Neural cell (in vitro differentiated cells): Measurements from ENCODE around the gene PLXDC2. TPM values are rescaled to one million over a fixed set of nuclear protein-coding genes. Genes with fewer than 3 reads are reported as not detected.

Experiments
- H2AFZ ChIP-seq: fragments of 200-600, 300-800 bp; sonication (generic), shearing (Covaris generic); 2 replicates; pipeline ENCODE4 v1.6.0; 2014; ENCODE audit warnings: low read depth, mild to moderate bottlenecking, antibody characterized with exemption, low read length, moderate library complexity
- H3F3A ChIP-seq: fragments of 200-600 bp; shearing (Covaris generic); 2 replicates; pipeline ENCODE4 v1.6.1; 2016; ENCODE audit warnings: mild to moderate bottlenecking, moderate library complexity, mixed read lengths, antibody characterized with exemption, low read length; ENCODE audit not compliant: insufficient read depth, poor library complexity, severe bottlenecking
- H3K27ac ChIP-seq: fragments of 200-600, 300-800 bp; sonication (generic), shearing (Covaris generic); 2 replicates; pipeline ENCODE4 v1.5.1; 2014; ENCODE audit warnings: mild to moderate bottlenecking, low read length, moderate library complexity
- H3K27me3 ChIP-seq: fragments of 300-800, 200-600 bp; sonication (generic), shearing (Covaris generic); 2 replicates; pipeline ENCODE4 v1.6.0; 2014; ENCODE audit warnings: mild to moderate bottlenecking, low read depth, low read length, moderate library complexity; ENCODE audit not compliant: insufficient read depth
- H3K36me3 ChIP-seq: fragments of 300-800, 200-600 bp; sonication (generic), shearing (Covaris generic); 2 replicates; pipeline ENCODE4 v1.5.1; 2014; ENCODE audit warnings: mild to moderate bottlenecking, antibody characterized with exemption, low read length, moderate library complexity; ENCODE audit not compliant: insufficient read depth
- H3K4me2 ChIP-seq: fragments of 300-800, 200-600 bp; sonication (generic), shearing (Covaris generic); 2 replicates; pipeline ENCODE4 v1.6.0; 2014; ENCODE audit warnings: mild to moderate bottlenecking, low read length
- H3K4me3 ChIP-seq: fragments of 300-800, 200-600 bp; sonication (generic), shearing (Covaris generic); 2 replicates; pipeline ENCODE4 v1.5.1; 2014; ENCODE audit warnings: mild to moderate bottlenecking, low read length, moderate library complexity
- H3K79me2 ChIP-seq: fragments of 200-600 bp; shearing (Covaris generic); replicated peaks from 2 replicates; pipeline ENCODE4 v1.6.0; 2014; ENCODE audit warnings: mild to moderate bottlenecking, low read length, moderate library complexity; ENCODE audit not compliant: insufficient read depth
- H3K9ac ChIP-seq: fragments of 300-800, 200-600 bp; sonication (generic), shearing (Covaris generic); 2 replicates; pipeline ENCODE4 v1.6.1; 2016; ENCODE audit warnings: mild to moderate bottlenecking, low read length, mixed read lengths
- H3K9me2 ChIP-seq: fragments of 200-600 bp; shearing (Covaris generic); 2 replicates; pipeline ENCODE4 v1.6.1; 2016; ENCODE audit warnings: mild to moderate bottlenecking, low read length, mixed read lengths; ENCODE audit not compliant: insufficient read depth
- H3K9me3 ChIP-seq: fragments of 200-600, 300-800 bp; sonication (generic), shearing (Covaris generic); 2 replicates; pipeline ENCODE4 v1.6.1; 2016; ENCODE audit warnings: mild to moderate bottlenecking, mixed run types, low read length, moderate library complexity, mixed read lengths
- H4K20me1 ChIP-seq: fragments of 200-600 bp; shearing (Covaris generic); 2 replicates; pipeline ENCODE4 v1.6.1; 2016; ENCODE audit warnings: mild to moderate bottlenecking, mixed run types; ENCODE audit not compliant: insufficient read depth
- CTCF ChIP-seq: fragments of 450-650 bp; IDR thresholded peaks from 2 replicates; pipeline ENCODE4 v1.5.1; 2014; ENCODE audit warnings: antibody characterized with exemption, mild to moderate bottlenecking, moderate library complexity; ENCODE audit not compliant: poor library complexity, severe bottlenecking
- EP300 ChIP-seq: fragments of 450-650 bp; conservative IDR thresholded peaks from 2 replicates; pipeline ENCODE4 v1.6.1; 2014; ENCODE audit warnings: antibody characterized with exemption, mild to moderate bottlenecking, moderate library complexity; ENCODE audit not compliant: poor library complexity, severe bottlenecking
- EZH2 ChIP-seq: fragments of 200-600, 300-800 bp; shearing (Covaris generic), sonication (generic); IDR thresholded peaks from 2 replicates; pipeline ENCODE4 v1.6.1; 2014; ENCODE audit warnings: antibody characterized with exemption, low read length, borderline replicate concordance, mild to moderate bottlenecking; ENCODE audit not compliant: insufficient read depth, poor library complexity, severe bottlenecking
- MXI1 ChIP-seq: fragments of 450-650 bp; conservative IDR thresholded peaks from 2 replicates; pipeline ENCODE4 v1.6.1; 2014; ENCODE audit warnings: antibody characterized with exemption, mild to moderate bottlenecking; ENCODE audit not compliant: poor library complexity, severe bottlenecking
- POLR2AphosphoS5 ChIP-seq: IDR thresholded peaks from 2 replicates; pipeline ENCODE4 v1.6.1; 2012
- RAD21 ChIP-seq: fragments of 450-650 bp; conservative IDR thresholded peaks from 2 replicates; pipeline ENCODE4 v1.6.1; 2014; ENCODE audit warnings: antibody characterized with exemption, mild to moderate bottlenecking, moderate library complexity
- SMC3 ChIP-seq: fragments of 450-650 bp; conservative IDR thresholded peaks from 2 replicates; pipeline ENCODE4 v1.6.1; 2014; ENCODE audit warnings: antibody characterized with exemption, mild to moderate bottlenecking, moderate library complexity; ENCODE audit not compliant: poor library complexity
- TAF1 ChIP-seq: IDR thresholded peaks from 2 replicates; pipeline ENCODE4 v1.6.1; 2012; ENCODE audit warnings: low read depth
- polyA plus RNA-seq: library from polyadenylated mRNA; depleted of rRNA; stranded (reverse); fragments of >200 nt; gene quantifications from 2 replicates; pipeline ENCODE4 v1.2.3, GENCODE V29; 2014
- TF ChIP-seq, protein P1 (sequence below): IDR thresholded peaks from 2 replicates; pipeline ENCODE4 v1.6.1; 2012; ENCODE audit warnings: borderline replicate concordance

Gene PLXDC2
- polyA plus RNA-seq, 1 donor from 2014 or later = 2.3 TPM

DNA sequence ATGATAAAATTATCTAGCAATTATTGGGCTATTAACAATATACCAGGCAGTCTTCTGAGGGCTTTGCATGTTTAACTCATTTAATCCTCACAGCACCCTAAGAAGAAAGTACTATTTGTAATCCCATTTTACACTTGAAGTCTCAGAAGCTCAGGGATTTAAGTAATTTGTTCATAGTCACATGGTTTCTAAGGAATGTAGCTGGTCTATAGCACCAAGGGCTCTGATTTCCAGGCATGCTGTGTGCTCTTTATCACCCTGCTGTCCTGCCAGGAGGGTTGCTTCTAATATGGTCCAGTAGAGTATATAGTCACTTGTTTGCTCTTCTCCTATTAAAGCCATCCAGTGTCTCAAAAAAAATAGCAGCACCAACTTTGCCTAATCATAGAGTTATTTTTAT is 417.2 kb downstream of the PLXDC2 start:
- no peaks in the 10 kb centered on the region for H3K79me2 ChIP-seq
- no peak overlapping the region for H3K27ac ChIP-seq

DNA sequence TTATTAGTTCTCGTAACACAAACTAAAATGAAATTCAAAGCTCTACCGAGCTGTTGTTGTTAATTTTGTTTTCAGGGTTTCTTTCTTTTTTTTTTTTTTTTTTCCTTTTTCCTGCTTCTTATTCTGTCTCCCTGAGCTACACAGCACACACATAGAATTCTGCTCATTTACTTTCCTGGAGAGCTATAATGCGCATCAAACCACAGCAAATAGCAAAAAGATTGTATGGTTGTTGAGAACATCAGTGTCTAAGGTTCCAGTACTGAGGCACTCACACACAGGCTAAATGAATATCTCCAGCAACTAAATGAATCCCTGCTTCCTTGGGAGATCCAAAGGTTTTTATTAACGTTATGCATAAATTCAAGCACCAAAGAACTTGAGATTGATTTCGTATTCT is 418.3 kb downstream of the PLXDC2 start:
- Histone ChIP-seq H3K27me3 (no peaks in the 10 kb centered on the region), H2AFZ (no peak overlapping the region), H3K9me2 (no peaks in the 10 kb centered on the region), H3K9me3 (no peaks in the 10 kb centered on the region), H3K27ac (no peak overlapping the region), H3K36me3 (no peaks in the 10 kb centered on the region), H3K4me2 (no peak overlapping the region), H4K20me1 (no peaks in the 10 kb centered on the region), H3K9ac (no peak overlapping the region), H3F3A (no peaks in the 10 kb centered on the region), H3K4me3 (no peak overlapping the region), H3K79me2 (no peaks in the 10 kb centered on the region)
- TF ChIP-seq MXI1 = no peak
- no peak for TF ChIP-seq RAD21
- no peak for TF ChIP-seq CTCF
- TF ChIP-seq SMC3 = no peak
- TF ChIP-seq, protein P1, sequence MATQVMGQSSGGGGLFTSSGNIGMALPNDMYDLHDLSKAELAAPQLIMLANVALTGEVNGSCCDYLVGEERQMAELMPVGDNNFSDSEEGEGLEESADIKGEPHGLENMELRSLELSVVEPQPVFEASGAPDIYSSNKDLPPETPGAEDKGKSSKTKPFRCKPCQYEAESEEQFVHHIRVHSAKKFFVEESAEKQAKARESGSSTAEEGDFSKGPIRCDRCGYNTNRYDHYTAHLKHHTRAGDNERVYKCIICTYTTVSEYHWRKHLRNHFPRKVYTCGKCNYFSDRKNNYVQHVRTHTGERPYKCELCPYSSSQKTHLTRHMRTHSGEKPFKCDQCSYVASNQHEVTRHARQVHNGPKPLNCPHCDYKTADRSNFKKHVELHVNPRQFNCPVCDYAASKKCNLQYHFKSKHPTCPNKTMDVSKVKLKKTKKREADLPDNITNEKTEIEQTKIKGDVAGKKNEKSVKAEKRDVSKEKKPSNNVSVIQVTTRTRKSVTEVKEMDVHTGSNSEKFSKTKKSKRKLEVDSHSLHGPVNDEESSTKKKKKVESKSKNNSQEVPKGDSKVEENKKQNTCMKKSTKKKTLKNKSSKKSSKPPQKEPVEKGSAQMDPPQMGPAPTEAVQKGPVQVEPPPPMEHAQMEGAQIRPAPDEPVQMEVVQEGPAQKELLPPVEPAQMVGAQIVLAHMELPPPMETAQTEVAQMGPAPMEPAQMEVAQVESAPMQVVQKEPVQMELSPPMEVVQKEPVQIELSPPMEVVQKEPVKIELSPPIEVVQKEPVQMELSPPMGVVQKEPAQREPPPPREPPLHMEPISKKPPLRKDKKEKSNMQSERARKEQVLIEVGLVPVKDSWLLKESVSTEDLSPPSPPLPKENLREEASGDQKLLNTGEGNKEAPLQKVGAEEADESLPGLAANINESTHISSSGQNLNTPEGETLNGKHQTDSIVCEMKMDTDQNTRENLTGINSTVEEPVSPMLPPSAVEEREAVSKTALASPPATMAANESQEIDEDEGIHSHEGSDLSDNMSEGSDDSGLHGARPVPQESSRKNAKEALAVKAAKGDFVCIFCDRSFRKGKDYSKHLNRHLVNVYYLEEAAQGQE = no peak
- TF ChIP-seq POLR2AphosphoS5 = no peak
- no peak for TF ChIP-seq TAF1
- TF ChIP-seq EP300 = no peak
- no peak for TF ChIP-seq EZH2

More for the DNA sequence above, 417.2 kb downstream of the PLXDC2 start:
- Histone ChIP-seq H3K9me2 (no peaks in the 10 kb centered on the region), H3K9me3 (no peaks in the 10 kb centered on the region), H3K4me2 (no peak overlapping the region), H4K20me1 (no peaks in the 10 kb centered on the region), H2AFZ (no peak overlapping the region), H3K4me3 (no peak overlapping the region), H3F3A (no peaks in the 10 kb centered on the region), H3K9ac (no peak overlapping the region), H3K36me3 (no peaks in the 10 kb centered on the region), H3K27me3 (no peaks in the 10 kb centered on the region)
- TF ChIP-seq SMC3 = no peak
- TF ChIP-seq CTCF = no peak
- no peak for TF ChIP-seq POLR2AphosphoS5
- TF ChIP-seq RAD21 = no peak
- TF ChIP-seq EP300 = no peak
- TF ChIP-seq TAF1 = no peak
- TF ChIP-seq EZH2 = no peak
- no peak for TF ChIP-seq MXI1
- TF ChIP-seq, protein P1 = no peak
